Adrenal gland (tissue), 5 donors: ENCODE results near the gene FAM118A.

ENCODE experiments used
- CTCF ChIP-seq, 6 experiments: fragments of 450-650 bp in 4 of 6; fragments of 200-600 bp in 2 of 6; sonication (generic) in 1 of 6; IDR thresholded peaks; 1 replicate in 5 of 6; 2 replicates in 1 of 6; pipeline versions ENCODE4 v1.5.1 to v1.8.0; 2016 to 2021; ENCODE audit warnings: antibody characterized with exemption in 6 of 6, mild to moderate bottlenecking in 2 of 6, moderate library complexity in 1 of 6
- POLR2A ChIP-seq, 2 donors: fragments of 450-650 bp; IDR thresholded peaks; one replicate each; pipeline ENCODE4 v1.6.1; 2017; ENCODE audit warnings: antibody characterized with exemption in 2 of 2, mild to moderate bottlenecking in 2 of 2, moderate library complexity in 1 of 2
- donor health status: DM: no; HTN: no; CAD: no.

GRCh38 chr22:45291931-45292290 lies 17.8 kb upstream of the FAM118A start:
- TF ChIP-seq POLR2A (IDR thresholded peaks at IDR 0.05) (no peak), CTCF (IDR thresholded peaks at IDR 0.05) (no peak)
